Measurements from ENCODE around the gene SPTA1. TPM values are rescaled to one million over a fixed set of nuclear protein-coding genes. Genes with fewer than 3 reads are reported as not detected.

SPTA1 gene
- total RNA-seq, 4 donors from 2014 or later: 0.02 TPM; not detected in 3

DNA sequence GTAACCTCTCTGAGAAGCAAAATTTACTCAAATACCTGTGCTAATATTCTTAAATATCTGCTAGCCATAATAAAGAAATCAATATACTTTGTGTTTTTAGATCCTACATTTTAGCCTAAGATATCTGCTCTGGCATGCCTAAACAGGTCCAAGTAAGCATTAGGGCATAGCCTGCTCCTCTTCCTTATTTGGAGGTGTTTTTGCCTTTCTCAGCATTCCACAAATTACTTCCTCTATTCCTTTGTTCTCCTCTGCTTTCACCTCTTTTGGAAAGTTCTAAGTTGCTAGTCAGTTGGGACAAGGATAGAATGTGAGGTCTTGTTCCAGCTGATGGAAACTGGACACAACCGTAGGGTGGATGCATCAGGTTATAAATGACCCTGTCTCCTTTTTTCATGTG, 99.6 kb downstream of the SPTA1 start:
- intact Hi-C loops (cut with DNase I; ENCODE audit: low total_unique reads): no loop called here
- no peak overlapping the region for H3K4me3 ChIP-seq (ENCODE audit: low read depth, poor library complexity, severe bottlenecking)
- TF ChIP-seq, protein P1, sequence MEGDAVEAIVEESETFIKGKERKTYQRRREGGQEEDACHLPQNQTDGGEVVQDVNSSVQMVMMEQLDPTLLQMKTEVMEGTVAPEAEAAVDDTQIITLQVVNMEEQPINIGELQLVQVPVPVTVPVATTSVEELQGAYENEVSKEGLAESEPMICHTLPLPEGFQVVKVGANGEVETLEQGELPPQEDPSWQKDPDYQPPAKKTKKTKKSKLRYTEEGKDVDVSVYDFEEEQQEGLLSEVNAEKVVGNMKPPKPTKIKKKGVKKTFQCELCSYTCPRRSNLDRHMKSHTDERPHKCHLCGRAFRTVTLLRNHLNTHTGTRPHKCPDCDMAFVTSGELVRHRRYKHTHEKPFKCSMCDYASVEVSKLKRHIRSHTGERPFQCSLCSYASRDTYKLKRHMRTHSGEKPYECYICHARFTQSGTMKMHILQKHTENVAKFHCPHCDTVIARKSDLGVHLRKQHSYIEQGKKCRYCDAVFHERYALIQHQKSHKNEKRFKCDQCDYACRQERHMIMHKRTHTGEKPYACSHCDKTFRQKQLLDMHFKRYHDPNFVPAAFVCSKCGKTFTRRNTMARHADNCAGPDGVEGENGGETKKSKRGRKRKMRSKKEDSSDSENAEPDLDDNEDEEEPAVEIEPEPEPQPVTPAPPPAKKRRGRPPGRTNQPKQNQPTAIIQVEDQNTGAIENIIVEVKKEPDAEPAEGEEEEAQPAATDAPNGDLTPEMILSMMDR (IDR thresholded peaks at IDR 0.05): no peak
- no peak for TF ChIP-seq POLR2A (IDR thresholded peaks at IDR 0.05)
- DNase-seq (ENCODE audit: low spot score in 2 of 2): no peak
- 89 to 100% methylated on average over 1 of the region's 1 CpG for WGBS, 2 donors

DNA sequence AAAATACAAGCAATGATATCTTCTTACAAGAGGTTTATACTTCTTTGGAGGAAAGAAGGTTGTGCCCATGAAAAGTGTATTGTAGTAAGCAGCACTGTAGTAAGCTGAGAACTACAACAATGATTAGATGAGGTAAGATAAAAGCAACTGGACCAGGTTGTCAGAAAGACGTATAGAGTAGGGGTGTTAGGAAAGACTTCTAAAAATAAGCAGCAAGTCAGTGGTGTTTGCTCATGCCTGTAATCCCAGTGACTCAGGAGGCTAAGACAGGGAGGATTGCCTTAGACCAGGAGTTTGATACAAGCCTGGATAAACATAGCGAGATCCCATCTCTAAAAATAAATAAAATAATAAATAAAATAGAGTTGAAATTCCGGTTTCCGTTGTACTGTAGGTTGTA, 102.6 kb downstream of the SPTA1 start:
- DNase-seq (ENCODE audit: low spot score in 2 of 2): no peak
- TF ChIP-seq, protein P1 (IDR thresholded peaks at IDR 0.05): no peak
- no peak for TF ChIP-seq POLR2A (IDR thresholded peaks at IDR 0.05)
- intact Hi-C loops (cut with DNase I; ENCODE audit: low total_unique reads): no loop called here
- 72 to 75% methylated on average over 4 of the region's 4 CpGs for WGBS, 2 donors
- H3K4me3 ChIP-seq (ENCODE audit: low read depth, poor library complexity, severe bottlenecking): no peak overlapping the region

DNA sequence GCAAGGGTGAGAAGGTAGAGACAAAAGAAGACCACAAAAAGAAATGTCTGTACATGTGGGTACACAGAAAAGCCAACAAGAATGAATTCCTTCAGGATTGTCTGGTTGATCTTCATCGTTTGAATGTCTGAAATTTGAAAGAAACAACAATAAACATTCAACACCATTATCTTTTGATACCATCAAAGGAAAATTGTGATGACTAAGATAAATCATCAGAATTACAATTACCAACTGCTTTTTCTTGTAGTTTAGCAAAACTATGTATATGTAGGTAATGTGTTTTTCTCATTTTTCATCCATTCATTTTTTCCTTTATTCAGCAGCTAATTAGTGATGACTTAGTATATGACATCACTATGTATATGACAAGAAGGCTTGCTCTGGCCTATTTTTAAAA, 106.8 kb downstream of the SPTA1 start, which contains the start of gene OR10X1:
Gene OR10X1 (minus strand): TSS at position 167 of the 400 bp plus-strand sequence. CDS start 0 bp downstream, at position 167.
- WGBS, 2 donors: 65 to 69% methylated on average over 1 of the region's 1 CpG

DNA sequence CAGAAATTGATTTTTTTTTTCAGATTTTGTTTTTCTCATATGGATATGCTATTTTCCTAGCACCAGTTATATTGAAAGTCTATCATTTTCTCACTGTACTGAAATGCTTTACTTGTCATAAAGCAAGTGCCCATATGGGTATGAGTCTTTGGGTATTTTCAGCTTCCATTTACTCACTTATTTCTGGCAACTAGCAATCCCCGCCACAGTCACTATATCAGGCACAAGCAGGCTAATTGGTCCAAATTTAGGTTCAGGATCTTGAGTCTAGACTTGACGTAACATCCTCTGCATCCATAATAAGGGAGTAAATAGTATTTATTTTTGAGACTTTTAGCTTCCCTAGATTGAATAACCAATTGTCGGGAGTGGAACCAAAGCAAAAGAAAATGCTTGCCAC, 109.0 kb downstream of the SPTA1 start:
- 86 to 91% methylated on average over 3 of the region's 3 CpGs for WGBS, 2 donors
- H3K4me3 ChIP-seq (ENCODE audit: low read depth, poor library complexity, severe bottlenecking): no peak overlapping the region
- TF ChIP-seq, protein P1 (IDR thresholded peaks at IDR 0.05): no peak
- TF ChIP-seq POLR2A (IDR thresholded peaks at IDR 0.05): no peak
- DNase-seq (ENCODE audit: low spot score in 2 of 2): no peak
- intact Hi-C loops (cut with DNase I; ENCODE audit: low total_unique reads): no loop called here

More for the DNA sequence above, 106.8 kb downstream of the SPTA1 start, which contains the start of gene OR10X1:
- TF ChIP-seq POLR2A (IDR thresholded peaks at IDR 0.05): no peak
- TF ChIP-seq, protein P1 (IDR thresholded peaks at IDR 0.05): no peak
- no peak for DNase-seq (ENCODE audit: low spot score in 2 of 2)
- intact Hi-C loops (cut with DNase I; ENCODE audit: low total_unique reads): no loop called here
- H3K4me3 ChIP-seq (ENCODE audit: low read depth, poor library complexity, severe bottlenecking): no peak within 1 kb of the TSS

DNA sequence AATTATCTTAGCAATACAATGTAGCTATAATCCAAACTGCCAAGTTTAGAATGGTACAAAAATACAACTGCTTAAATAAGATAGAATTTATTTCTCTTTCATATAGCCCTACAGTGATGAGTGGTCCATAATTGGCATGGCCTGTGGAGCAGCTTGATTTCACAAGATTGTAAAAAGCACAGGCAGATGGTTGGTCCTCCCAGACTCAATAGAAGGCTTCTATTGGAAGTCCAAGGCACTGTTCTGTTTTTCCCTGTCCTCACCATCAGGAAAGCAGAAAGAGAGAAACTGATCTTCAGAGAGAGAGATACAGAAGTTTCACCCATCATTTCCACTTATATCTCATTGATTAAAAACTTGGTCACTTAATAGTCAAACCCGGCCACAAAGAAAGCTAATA, 114.3 kb downstream of the SPTA1 start:
- no peak for DNase-seq (ENCODE audit: low spot score in 2 of 2)
- no peak for TF ChIP-seq POLR2A (IDR thresholded peaks at IDR 0.05)
- TF ChIP-seq, protein P1 (IDR thresholded peaks at IDR 0.05): no peak
- intact Hi-C loops (cut with DNase I; ENCODE audit: low total_unique reads): no loop called here
- 75 to 83% methylated on average over 1 of the region's 1 CpG for WGBS, 2 donors
- no peak overlapping the region for H3K4me3 ChIP-seq (ENCODE audit: low read depth, poor library complexity, severe bottlenecking)

DNA sequence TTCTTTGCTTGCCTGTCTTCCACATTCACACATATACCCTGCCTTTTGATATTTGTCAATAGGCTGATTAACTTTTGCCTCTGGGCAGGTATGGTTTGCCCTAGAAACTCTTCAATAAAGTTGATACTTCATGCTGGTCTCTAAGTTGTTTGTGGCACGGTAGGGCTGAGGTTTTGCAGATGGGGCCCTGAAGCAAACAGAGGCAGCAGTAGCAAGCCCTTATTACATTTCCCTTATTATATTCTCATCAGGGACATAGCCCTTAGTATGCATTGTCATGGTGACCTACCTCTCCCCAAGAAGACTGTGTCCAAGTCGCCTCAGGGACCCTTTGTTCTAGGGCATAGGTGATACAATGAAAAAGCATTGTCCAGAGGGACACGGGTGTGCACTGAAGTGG, 116.0 kb downstream of the SPTA1 start, which contains the start of gene OR6P1:
Gene OR6P1 (minus strand): TSS at position 101 of the 400 bp plus-strand sequence. CDS start 6,976 bp downstream, outside the sequence.
- intact Hi-C loops (cut with DNase I; ENCODE audit: low total_unique reads): no loop called here
- 68 to 71% methylated on average over 3 of the region's 3 CpGs for WGBS, 2 donors
- H3K4me3 ChIP-seq (ENCODE audit: low read depth, poor library complexity, severe bottlenecking): no peak within 1 kb of the TSS
- TF ChIP-seq, protein P1 (IDR thresholded peaks at IDR 0.05): no peak
- TF ChIP-seq POLR2A (IDR thresholded peaks at IDR 0.05): no peak
- no peak for DNase-seq (ENCODE audit: low spot score in 2 of 2)

Data from lower leg skin (tissue), 4 donors.